Effector memory CD8-positive, alpha-beta T cell (primary cell): Measurements from ENCODE around the gene HMGB4.

Experiments
- ATAC-seq: fragments of 150-1000 bp; cut with Tn5 transposase; replicated peaks from 2 replicates; pipeline ENCODE4 v1.10.0; 2021; ENCODE audit warnings: mild to moderate bottlenecking, moderate library complexity
- DNase-seq, 3 experiments: peaks; one replicate each; pipeline ENCODE4 v3.0.0; 2021
- H3K27ac Mint-ChIP-seq, 2 donors: one replicate each; pipeline ENCODE4 v1.8.0; 2022; ENCODE audit warnings: mild to moderate bottlenecking in 2 of 2, mixed read lengths in 2 of 2, moderate library complexity in 2 of 2
- H3K27me3 Mint-ChIP-seq, 2 donors: one replicate each; pipeline ENCODE4 v1.8.0; 2022; ENCODE audit warnings: mixed read lengths in 2 of 2
- H3K36me3 Mint-ChIP-seq: one replicate; pipeline ENCODE4 v1.8.0; 2022; ENCODE audit warnings: mild to moderate bottlenecking, moderate library complexity, mixed read lengths; ENCODE audit not compliant: insufficient read depth
- H3K4me1 Mint-ChIP-seq, 2 donors: one replicate each; pipeline ENCODE4 v1.8.0; 2022; ENCODE audit warnings: low read depth in 2 of 2, mixed read lengths in 2 of 2
- H3K4me3 Mint-ChIP-seq, 2 donors: one replicate each; pipeline ENCODE4 v1.8.0; 2022; ENCODE audit warnings: mild to moderate bottlenecking in 2 of 2, mixed read lengths in 2 of 2, moderate library complexity in 2 of 2
- H3K9me3 Mint-ChIP-seq, 2 donors: one replicate each; pipeline ENCODE4 v1.8.0; 2022; ENCODE audit warnings: mixed read lengths in 2 of 2
- total RNA-seq, 9 experiments: gene quantifications; one replicate each; lab custom pipeline; 2026; lab: John Stamatoyannopoulos, UW

Gene HMGB4
- total RNA-seq: 0 reads per million in 9 experiments

GRCh38 chr1:33863779-33864178, at the start of gene HMGB4:
Gene HMGB4, plus strand, starts transcription at chr1:33864079. Its CDS starts 113 bp downstream, at chr1:33864192.
- ATAC-seq (no peak), DNase-seq (no peak)
- H3K4me3 Mint-ChIP-seq: no peak within 1 kb of the TSS
- H3K36me3 Mint-ChIP-seq: no peaks in the 10 kb centered on the region
- H3K4me1 Mint-ChIP-seq: peaks cover 0 to 5% of the 10 kb centered on the region in 2 donors
- H3K27ac Mint-ChIP-seq: no peak within 1 kb of the TSS
- peaks cover 27 to 45% of the 10 kb centered on the region in 2 donors for H3K27me3 Mint-ChIP-seq
- no peaks in the 10 kb centered on the region for H3K9me3 Mint-ChIP-seq

GRCh38 chr1:33814166-33814565, 49.7 kb upstream of the HMGB4 start:
- peaks cover 1 to 13% of the 10 kb centered on the region in 2 donors for H3K9me3 Mint-ChIP-seq

GRCh38 chr1:33815061-33815460, 48.8 kb upstream of the HMGB4 start:
- H3K4me1 Mint-ChIP-seq: no peaks in the 10 kb centered on the region
- H3K36me3 Mint-ChIP-seq: no peaks in the 10 kb centered on the region
- peaks cover 20 to 26% of the 10 kb centered on the region in 2 donors for H3K27me3 Mint-ChIP-seq

More at GRCh38 chr1:33814166-33814565, 49.7 kb upstream of the HMGB4 start:
- Mint-ChIP-seq H3K27ac (no peak overlapping the region), H3K4me1 (no peaks in the 10 kb centered on the region), H3K4me3 (no peak overlapping the region), H3K36me3 (no peaks in the 10 kb centered on the region), H3K27me3 (peaks cover 20 to 23% of the 10 kb centered on the region in 2 donors)
- no peak for DNase-seq
- no peak for ATAC-seq

GRCh38 chr1:33818071-33818470, 45.8 kb upstream of the HMGB4 start:
- Mint-ChIP-seq H3K27me3 (peaks cover 37 to 42% of the 10 kb centered on the region in 2 donors), H3K36me3 (no peaks in the 10 kb centered on the region), H3K27ac (no peak overlapping the region), H3K4me3 (no peak overlapping the region), H3K4me1 (no peaks in the 10 kb centered on the region), H3K9me3 (peaks cover 1 to 13% of the 10 kb centered on the region in 2 donors)
- no peak for ATAC-seq
- DNase-seq: no peak

More at GRCh38 chr1:33815061-33815460, 48.8 kb upstream of the HMGB4 start:
- H3K27ac Mint-ChIP-seq: no peak overlapping the region
- H3K9me3 Mint-ChIP-seq: peaks cover 1 to 13% of the 10 kb centered on the region in 2 donors
- ATAC-seq: no peak
- DNase-seq: no peak
- H3K4me3 Mint-ChIP-seq: no peak overlapping the region

- Mint-ChIP-seq H3K4me3 (no peak overlapping the region), H3K27me3 (peaks cover 28 to 33% of the 10 kb centered on the region in 2 donors), H3K36me3 (no peaks in the 10 kb centered on the region), H3K4me1 (no peaks in the 10 kb centered on the region), H3K9me3 (peaks cover 0 to 8% of the 10 kb centered on the region in 2 donors), H3K27ac (no peak overlapping the region)
- DNase-seq: no peak
- ATAC-seq: no peak
These were observed 44.5 kb upstream of the HMGB4 start for GRCh38 chr1:33819290-33819912.

- Mint-ChIP-seq H3K9me3 (peaks cover 0 to 3% of the 10 kb centered on the region in 2 donors), H3K4me3 (no peak overlapping the region), H3K27ac (no peak overlapping the region), H3K36me3 (no peaks in the 10 kb centered on the region), H3K27me3 (peaks cover 24 to 30% of the 10 kb centered on the region in 2 donors), H3K4me1 (no peaks in the 10 kb centered on the region)
- ATAC-seq (no peak), DNase-seq (no peak)
These were observed 44.0 kb upstream of the HMGB4 start for GRCh38 chr1:33819913-33820311.

- Mint-ChIP-seq H3K27me3 (peaks cover 27 to 33% of the 10 kb centered on the region in 2 donors), H3K27ac (no peak overlapping the region), H3K36me3 (no peaks in the 10 kb centered on the region), H3K4me1 (no peaks in the 10 kb centered on the region), H3K4me3 (no peak overlapping the region), H3K9me3 (no peaks in the 10 kb centered on the region)
- ATAC-seq: no peak
- DNase-seq: no peak
These were observed 43.1 kb upstream of the HMGB4 start for GRCh38 chr1:33820804-33821203.

GRCh38 chr1:33821291-33821690, 42.6 kb upstream of the HMGB4 start:
- Mint-ChIP-seq H3K36me3 (no peaks in the 10 kb centered on the region), H3K27ac (no peak overlapping the region), H3K27me3 (peaks cover 27 to 33% of the 10 kb centered on the region in 2 donors), H3K4me1 (no peaks in the 10 kb centered on the region), H3K9me3 (no peaks in the 10 kb centered on the region), H3K4me3 (no peak overlapping the region)
- DNase-seq (no peak), ATAC-seq (no peak)

- H3K27ac Mint-ChIP-seq: no peak overlapping the region
- ATAC-seq: no peak
- no peaks in the 10 kb centered on the region for H3K4me1 Mint-ChIP-seq
- no peak for DNase-seq
- H3K27me3 Mint-ChIP-seq: peaks cover 34 to 42% of the 10 kb centered on the region in 2 donors
- no peaks in the 10 kb centered on the region for H3K36me3 Mint-ChIP-seq
- H3K9me3 Mint-ChIP-seq: no peaks in the 10 kb centered on the region
- H3K4me3 Mint-ChIP-seq: no peak overlapping the region
These were observed 41.5 kb upstream of the HMGB4 start for GRCh38 chr1:33822396-33822795.

- Mint-ChIP-seq H3K27me3 (peaks cover 42 to 52% of the 10 kb centered on the region in 2 donors), H3K4me3 (no peak overlapping the region), H3K4me1 (no peaks in the 10 kb centered on the region), H3K27ac (no peak overlapping the region), H3K9me3 (no peaks in the 10 kb centered on the region), H3K36me3 (no peaks in the 10 kb centered on the region)
- no peak for ATAC-seq
- no peak for DNase-seq
These were observed 40.5 kb upstream of the HMGB4 start for GRCh38 chr1:33823401-33823800.

GRCh38 chr1:33823830-33824229, 40.0 kb upstream of the HMGB4 start:
- H3K4me1 Mint-ChIP-seq: no peaks in the 10 kb centered on the region
- DNase-seq: no peak
- H3K4me3 Mint-ChIP-seq: no peak overlapping the region
- ATAC-seq: no peak
- no peak overlapping the region for H3K27ac Mint-ChIP-seq
- H3K27me3 Mint-ChIP-seq: peaks cover 46 to 56% of the 10 kb centered on the region in 2 donors
- peaks cover 0 to 3% of the 10 kb centered on the region in 2 donors for H3K9me3 Mint-ChIP-seq
- no peaks in the 10 kb centered on the region for H3K36me3 Mint-ChIP-seq

- H3K27ac Mint-ChIP-seq: no peak overlapping the region
- no peak overlapping the region for H3K4me3 Mint-ChIP-seq
- peaks cover 0 to 8% of the 10 kb centered on the region in 2 donors for H3K9me3 Mint-ChIP-seq
- H3K4me1 Mint-ChIP-seq: no peaks in the 10 kb centered on the region
- DNase-seq (no peak), ATAC-seq (no peak)
- peaks cover 48 to 61% of the 10 kb centered on the region in 2 donors for H3K27me3 Mint-ChIP-seq
- no peaks in the 10 kb centered on the region for H3K36me3 Mint-ChIP-seq
These were observed 39.6 kb upstream of the HMGB4 start for GRCh38 chr1:33824321-33824720.

- ATAC-seq (no peak), DNase-seq (no peak)
- Mint-ChIP-seq H3K27me3 (peaks cover 48 to 63% of the 10 kb centered on the region in 2 donors), H3K27ac (no peak overlapping the region), H3K4me3 (no peak overlapping the region), H3K36me3 (no peaks in the 10 kb centered on the region), H3K4me1 (no peaks in the 10 kb centered on the region), H3K9me3 (peaks cover 0 to 11% of the 10 kb centered on the region in 2 donors)
These were observed 38.9 kb upstream of the HMGB4 start for GRCh38 chr1:33824971-33825370.

GRCh38 chr1:33825506-33825905, 38.4 kb upstream of the HMGB4 start:
- peaks cover 48 to 58% of the 10 kb centered on the region in 2 donors for H3K27me3 Mint-ChIP-seq
- H3K9me3 Mint-ChIP-seq: peaks cover 0 to 11% of the 10 kb centered on the region in 2 donors
- H3K4me1 Mint-ChIP-seq: no peaks in the 10 kb centered on the region
- no peak overlapping the region for H3K27ac Mint-ChIP-seq
- DNase-seq (no peak), ATAC-seq (no peak)
- no peak overlapping the region for H3K4me3 Mint-ChIP-seq
- no peaks in the 10 kb centered on the region for H3K36me3 Mint-ChIP-seq
